Measurements from ENCODE around the gene DYSF.

The DYSF gene

DNA sequence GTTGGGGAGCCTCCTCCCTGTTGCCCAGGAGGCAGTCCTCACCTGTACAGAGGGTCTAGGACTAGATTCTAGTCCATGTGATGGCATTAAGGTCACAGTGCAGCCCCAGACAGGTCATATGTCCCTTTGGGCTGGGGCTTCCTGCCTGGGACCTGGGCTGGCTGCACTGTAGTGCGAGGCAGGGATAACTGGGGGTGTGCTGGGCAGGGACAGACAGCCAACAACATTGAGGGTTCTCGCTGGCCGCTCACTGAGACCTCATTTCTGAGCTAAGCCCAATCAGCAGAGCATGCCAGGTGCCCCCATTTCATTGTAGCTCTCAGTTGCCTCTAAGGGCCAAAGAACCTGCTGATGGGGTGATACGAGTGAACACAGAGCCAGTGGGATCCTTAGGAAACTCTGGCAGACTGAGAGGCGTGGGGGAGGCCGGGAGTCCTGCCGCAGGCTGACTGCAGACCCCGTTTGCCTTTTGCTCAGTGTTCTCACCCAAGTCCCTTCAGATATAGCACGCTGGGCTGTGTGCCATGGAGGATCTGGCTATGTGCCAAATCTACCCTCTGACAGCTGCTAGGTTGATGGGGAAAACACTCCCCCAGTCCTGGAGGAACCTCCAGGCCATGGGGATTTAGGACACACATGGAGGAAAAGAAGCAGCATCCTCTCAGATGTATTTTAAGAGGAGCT is 51.9 kb downstream of the DYSF start:
- no peak overlapping the region for H3K27ac ChIP-seq
- no peak overlapping the region for H3K9ac ChIP-seq (ENCODE audit: insufficient read length)

DNA sequence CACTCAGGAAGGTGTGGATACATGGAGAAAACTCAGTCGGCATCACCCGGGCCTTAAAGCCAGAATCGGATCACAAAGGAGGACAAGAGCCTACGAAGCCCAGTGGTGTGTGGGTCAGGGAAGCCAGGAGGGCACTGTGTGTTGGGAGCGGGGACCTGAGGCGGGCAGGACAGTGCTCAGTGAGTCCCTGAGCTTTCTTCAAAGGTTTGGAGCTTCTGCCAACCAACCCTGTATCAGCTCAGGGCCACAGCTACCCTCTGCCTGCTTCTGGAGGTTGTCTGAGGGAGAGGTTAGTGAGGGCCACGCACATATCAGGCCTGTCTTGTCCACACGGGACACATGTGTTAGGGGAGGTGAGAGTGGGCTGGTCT is 52.4 kb downstream of the DYSF start:
- no peaks in the 10 kb centered on the region for H3K36me3 ChIP-seq (ENCODE audit: insufficient read depth, low read length)
- no peak for DNase-seq (ENCODE audit: low read depth, low spot score)
- TF ChIP-seq EZH2 (IDR thresholded peaks at IDR 0.05) (no peak), POLR2AphosphoS5 (IDR thresholded peaks at IDR 0.05; ENCODE audit: borderline replicate concordance, low read depth, low read length) (no peak)
- H3K27ac ChIP-seq, result no peak overlapping the region
- no peak overlapping the region for H3K4me3 ChIP-seq
- H3K9ac ChIP-seq (ENCODE audit: insufficient read length), result no peak overlapping the region
- H3K9me3 ChIP-seq (ENCODE audit: low read depth, low read length), result no peaks in the 10 kb centered on the region

More for the DNA sequence above, 51.9 kb downstream of the DYSF start:
- no peaks in the 10 kb centered on the region for H3K9me3 ChIP-seq (ENCODE audit: low read depth, low read length)
- no peak for DNase-seq (ENCODE audit: low read depth, low spot score)
- no peak overlapping the region for H3K4me3 ChIP-seq
- TF ChIP-seq EZH2 (IDR thresholded peaks at IDR 0.05) (no peak), FOXP2 (optimal IDR thresholded peaks at IDR 0.05; ENCODE audit: control extremely low read depth, extremely low read length, insufficient read depth) (no peak), POLR2AphosphoS5 (IDR thresholded peaks at IDR 0.05; ENCODE audit: borderline replicate concordance, low read depth, low read length) (no peak)
- no peaks in the 10 kb centered on the region for H3K36me3 ChIP-seq (ENCODE audit: insufficient read depth, low read length)

DNA sequence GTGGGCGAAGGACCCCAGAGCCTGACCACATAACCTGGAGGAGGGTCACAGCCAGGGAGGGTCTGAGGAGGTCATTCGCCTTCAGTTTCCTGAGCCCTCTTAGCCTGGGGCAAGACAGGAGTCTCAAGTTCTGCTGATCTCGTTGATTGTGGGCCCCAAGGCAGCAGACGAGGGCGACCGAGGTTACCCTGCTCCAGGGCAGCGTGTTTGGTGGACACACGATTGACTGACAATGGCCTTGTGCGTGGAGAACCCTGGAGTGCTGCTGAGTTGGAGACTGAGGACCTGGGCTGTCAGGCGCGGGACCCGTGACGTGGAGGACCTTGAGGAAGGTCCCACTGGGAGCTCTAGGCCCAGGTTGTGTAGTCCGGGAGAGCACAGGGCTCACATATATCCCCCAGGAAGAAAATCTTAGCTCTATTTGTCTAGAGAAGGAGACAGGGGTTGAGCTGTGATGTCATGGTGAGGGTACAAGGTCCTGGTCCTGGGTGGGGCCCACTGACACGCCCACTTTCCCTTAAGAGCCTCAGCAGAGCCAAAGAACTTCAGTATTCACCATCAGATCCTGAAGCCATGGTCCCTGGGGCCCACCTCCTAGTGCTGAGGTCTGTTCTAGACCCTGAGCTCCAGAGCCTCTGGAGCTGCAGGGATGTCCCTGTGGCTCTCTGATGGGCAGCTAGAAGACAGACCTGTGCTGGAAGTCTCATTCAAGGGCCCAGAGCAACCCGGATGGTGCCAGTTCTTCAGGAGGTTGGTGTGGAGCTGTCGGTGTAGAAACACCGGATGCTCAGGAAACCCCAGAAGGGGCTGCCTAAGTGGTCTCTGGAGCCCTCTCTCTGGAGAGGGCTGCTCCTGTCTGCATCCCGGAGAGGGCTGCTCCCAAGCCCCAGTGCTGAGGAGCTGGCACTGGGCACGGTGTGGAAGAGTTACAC is 53.1 kb downstream of the DYSF start:
- no peak for TF ChIP-seq EZH2 (IDR thresholded peaks at IDR 0.05)
- no peak for TF ChIP-seq POLR2AphosphoS5 (IDR thresholded peaks at IDR 0.05; ENCODE audit: borderline replicate concordance, low read depth, low read length)
- TF ChIP-seq FOXP2 (optimal IDR thresholded peaks at IDR 0.05; ENCODE audit: control extremely low read depth, extremely low read length, insufficient read depth), result no peak

DNA sequence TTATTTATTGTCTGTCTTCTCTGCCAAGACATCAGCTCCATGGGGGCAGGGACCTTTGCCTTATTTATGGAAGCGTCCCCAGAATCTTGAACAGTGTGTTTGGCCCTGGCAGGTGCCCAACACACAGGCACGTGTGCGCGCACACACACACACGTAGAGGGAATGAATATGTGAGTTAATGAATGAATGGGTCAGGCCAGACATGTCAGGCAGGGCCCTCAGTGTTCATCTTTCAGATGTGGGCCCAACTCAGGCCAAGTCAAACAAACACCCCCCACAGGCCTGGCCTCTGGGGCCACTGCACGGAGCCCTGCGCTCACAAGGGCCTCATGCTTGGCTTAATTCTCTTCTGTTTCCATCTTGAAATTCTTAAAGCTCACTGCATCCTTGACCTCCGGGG is 54.1 kb downstream of the DYSF start:
- no peak overlapping the region for H3K4me3 ChIP-seq
- no peak for DNase-seq (ENCODE audit: low read depth, low spot score)
- H3K9me3 ChIP-seq (ENCODE audit: low read depth, low read length), result no peaks in the 10 kb centered on the region
- no peak overlapping the region for H3K27ac ChIP-seq
- no peaks in the 10 kb centered on the region for H3K36me3 ChIP-seq (ENCODE audit: insufficient read depth, low read length)
- no peak for TF ChIP-seq POLR2AphosphoS5 (IDR thresholded peaks at IDR 0.05; ENCODE audit: borderline replicate concordance, low read depth, low read length)
- TF ChIP-seq EZH2 (IDR thresholded peaks at IDR 0.05), result no peak
- TF ChIP-seq FOXP2 (optimal IDR thresholded peaks at IDR 0.05; ENCODE audit: control extremely low read depth, extremely low read length, insufficient read depth), result no peak
- H3K9ac ChIP-seq (ENCODE audit: insufficient read length), result no peak overlapping the region

More for the DNA sequence above, 53.1 kb downstream of the DYSF start:
- no peaks in the 10 kb centered on the region for H3K36me3 ChIP-seq (ENCODE audit: insufficient read depth, low read length)
- H3K9me3 ChIP-seq (ENCODE audit: low read depth, low read length), result no peaks in the 10 kb centered on the region
- no peak overlapping the region for H3K9ac ChIP-seq (ENCODE audit: insufficient read length)
- DNase-seq (ENCODE audit: low read depth, low spot score), result no peak
- H3K4me3 ChIP-seq, result no peak overlapping the region
- H3K27ac ChIP-seq, result no peak overlapping the region

- DNase-seq (ENCODE audit: low read depth, low spot score), result no peak
- H3K9me3 ChIP-seq (ENCODE audit: low read depth, low read length), result no peaks in the 10 kb centered on the region
Measured at GRCh38 chr2:71510196-71510807, 56.9 kb downstream of the DYSF start.

GRCh38 chr2:71510938-71511337 is 57.6 kb downstream of the DYSF start:
- no peak for TF ChIP-seq POLR2AphosphoS5 (IDR thresholded peaks at IDR 0.05; ENCODE audit: borderline replicate concordance, low read depth, low read length)
- TF ChIP-seq EZH2 (IDR thresholded peaks at IDR 0.05), result no peak
- TF ChIP-seq FOXP2 (optimal IDR thresholded peaks at IDR 0.05; ENCODE audit: control extremely low read depth, extremely low read length, insufficient read depth), result no peak
- Histone ChIP-seq H3K9me3 (ENCODE audit: low read depth, low read length) (no peaks in the 10 kb centered on the region), H3K9ac (ENCODE audit: insufficient read length) (no peak overlapping the region), H3K4me3 (no peak overlapping the region), H3K36me3 (ENCODE audit: insufficient read depth, low read length) (no peaks in the 10 kb centered on the region), H3K27ac (no peak overlapping the region)
- DNase-seq (ENCODE audit: low read depth, low spot score), result no peak

More at GRCh38 chr2:71510196-71510807, 56.9 kb downstream of the DYSF start:
- no peaks in the 10 kb centered on the region for H3K36me3 ChIP-seq (ENCODE audit: insufficient read depth, low read length)
- H3K27ac ChIP-seq, result no peak overlapping the region
- TF ChIP-seq EZH2 (IDR thresholded peaks at IDR 0.05) (no peak), FOXP2 (optimal IDR thresholded peaks at IDR 0.05; ENCODE audit: control extremely low read depth, extremely low read length, insufficient read depth) (no peak), POLR2AphosphoS5 (IDR thresholded peaks at IDR 0.05; ENCODE audit: borderline replicate concordance, low read depth, low read length) (no peak)
- H3K4me3 ChIP-seq, result no peak overlapping the region
- H3K9ac ChIP-seq (ENCODE audit: insufficient read length), result no peak overlapping the region

- Histone ChIP-seq H3K9me3 (ENCODE audit: low read depth, low read length) (no peaks in the 10 kb centered on the region), H3K27ac (no peak overlapping the region), H3K4me3 (no peak overlapping the region), H3K9ac (ENCODE audit: insufficient read length) (no peak overlapping the region), H3K36me3 (ENCODE audit: insufficient read depth, low read length) (no peaks in the 10 kb centered on the region)
- DNase-seq (ENCODE audit: low read depth, low spot score), result no peak
- no peak for TF ChIP-seq FOXP2 (optimal IDR thresholded peaks at IDR 0.05; ENCODE audit: control extremely low read depth, extremely low read length, insufficient read depth)
- TF ChIP-seq POLR2AphosphoS5 (IDR thresholded peaks at IDR 0.05; ENCODE audit: borderline replicate concordance, low read depth, low read length), result no peak
- TF ChIP-seq EZH2 (IDR thresholded peaks at IDR 0.05), result no peak
Measured at GRCh38 chr2:71511776-71512175, 58.4 kb downstream of the DYSF start.

GRCh38 chr2:71512386-71512785 is 59.0 kb downstream of the DYSF start:
- H3K9ac ChIP-seq (ENCODE audit: insufficient read length), result no peak overlapping the region
- TF ChIP-seq POLR2AphosphoS5 (IDR thresholded peaks at IDR 0.05; ENCODE audit: borderline replicate concordance, low read depth, low read length) (no peak), EZH2 (IDR thresholded peaks at IDR 0.05) (no peak), FOXP2 (optimal IDR thresholded peaks at IDR 0.05; ENCODE audit: control extremely low read depth, extremely low read length, insufficient read depth) (no peak)

More at GRCh38 chr2:71512386-71512785, 59.0 kb downstream of the DYSF start:
- no peak overlapping the region for H3K4me3 ChIP-seq
- no peaks in the 10 kb centered on the region for H3K36me3 ChIP-seq (ENCODE audit: insufficient read depth, low read length)
- no peak overlapping the region for H3K27ac ChIP-seq
- no peaks in the 10 kb centered on the region for H3K9me3 ChIP-seq (ENCODE audit: low read depth, low read length)
- no peak for DNase-seq (ENCODE audit: low read depth, low spot score)

Measured in SK-N-MC (cell line).